ENCODE measurements around the gene GPD2.

DNA sequence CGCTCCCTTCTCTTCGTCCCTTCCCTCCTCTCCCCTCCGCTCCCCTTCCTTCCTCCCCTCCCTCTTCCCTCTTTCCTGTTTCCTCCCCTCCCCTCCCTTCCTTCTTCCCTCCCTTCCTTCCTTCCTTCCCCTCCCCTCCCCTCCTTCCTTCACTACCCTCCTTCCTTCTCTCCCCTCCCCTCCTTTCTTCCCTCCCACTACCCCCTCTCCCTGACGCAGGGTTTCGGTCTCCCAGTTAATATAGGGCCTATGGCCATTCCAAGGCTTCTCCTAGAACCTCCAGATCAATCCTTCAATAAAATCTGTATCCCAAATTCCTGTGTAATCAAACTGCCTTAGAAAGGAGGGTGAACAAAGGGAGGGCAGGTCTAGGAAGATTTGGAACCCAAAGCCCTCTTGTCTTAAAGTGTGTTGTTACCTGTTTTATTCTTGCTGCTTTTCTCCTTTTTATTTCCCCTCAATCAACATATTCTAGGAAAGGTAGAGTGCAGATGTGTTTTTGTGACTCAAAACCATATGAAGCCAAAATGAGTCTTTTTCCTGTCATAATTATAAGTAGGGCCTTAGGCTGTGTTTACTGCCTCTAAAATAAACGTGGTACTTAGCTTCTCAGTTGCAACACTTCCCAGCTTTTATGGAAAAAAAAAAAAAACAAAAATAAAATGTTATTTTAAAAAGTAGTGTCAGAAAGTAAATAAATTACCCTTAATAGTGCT lies 53.7 kb downstream of the GPD2 start:
- TF ChIP-seq, protein P1, sequence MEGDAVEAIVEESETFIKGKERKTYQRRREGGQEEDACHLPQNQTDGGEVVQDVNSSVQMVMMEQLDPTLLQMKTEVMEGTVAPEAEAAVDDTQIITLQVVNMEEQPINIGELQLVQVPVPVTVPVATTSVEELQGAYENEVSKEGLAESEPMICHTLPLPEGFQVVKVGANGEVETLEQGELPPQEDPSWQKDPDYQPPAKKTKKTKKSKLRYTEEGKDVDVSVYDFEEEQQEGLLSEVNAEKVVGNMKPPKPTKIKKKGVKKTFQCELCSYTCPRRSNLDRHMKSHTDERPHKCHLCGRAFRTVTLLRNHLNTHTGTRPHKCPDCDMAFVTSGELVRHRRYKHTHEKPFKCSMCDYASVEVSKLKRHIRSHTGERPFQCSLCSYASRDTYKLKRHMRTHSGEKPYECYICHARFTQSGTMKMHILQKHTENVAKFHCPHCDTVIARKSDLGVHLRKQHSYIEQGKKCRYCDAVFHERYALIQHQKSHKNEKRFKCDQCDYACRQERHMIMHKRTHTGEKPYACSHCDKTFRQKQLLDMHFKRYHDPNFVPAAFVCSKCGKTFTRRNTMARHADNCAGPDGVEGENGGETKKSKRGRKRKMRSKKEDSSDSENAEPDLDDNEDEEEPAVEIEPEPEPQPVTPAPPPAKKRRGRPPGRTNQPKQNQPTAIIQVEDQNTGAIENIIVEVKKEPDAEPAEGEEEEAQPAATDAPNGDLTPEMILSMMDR (IDR thresholded peaks at IDR 0.05; ENCODE audit: low read length): no peak
- TF ChIP-seq EZH2 (optimal IDR thresholded peaks at IDR 0.05; ENCODE audit: low read depth, low read length): no peak

Data from MM.1S (cell line).